K562 (cell line): ENCODE results near the gene CD151. TPM values are rescaled to one million over a fixed set of nuclear protein-coding genes. Genes with fewer than 3 reads are reported as not detected.

Experiments used
- BCL6 ChIP-seq: fragments of 250-450 bp; sonication (Bioruptor Pico); IDR thresholded peaks from 2 replicates; pipeline ENCODE4 v1.4.0; 2020
- CGGBP1 ChIP-seq: fragments of 250-450 bp; sonication (Bioruptor Pico); IDR thresholded peaks from 2 replicates; pipeline ENCODE4 v1.9.0; 2021; ENCODE audit warnings: mild to moderate bottlenecking
- CLOCK ChIP-seq: fragments of 250-450 bp; sonication (Bioruptor Pico); IDR thresholded peaks from 2 replicates; pipeline ENCODE4 v1.4.0; 2020; ENCODE audit warnings: mild to moderate bottlenecking, moderate library complexity, borderline replicate concordance
- DDX20 ChIP-seq: fragments of 450-650 bp; IDR thresholded peaks from 2 replicates; pipeline ENCODE4 v1.6.1; 2016; ENCODE audit warnings: missing genetic modification characterization, low read depth, mild to moderate bottlenecking, missing compliant biosample characterization, moderate library complexity
- ETV6 ChIP-seq, 3 experiments: fragments of 150-350 bp in 1 of 3; sonication (generic) in 1 of 3; formaldehyde crosslinking in 1 of 3; IDR thresholded peaks; 2 replicates each; pipeline versions ENCODE4 v1.6.1 to v1.8.0; 2014 to 2022; ENCODE audit warnings: borderline replicate concordance in 2 of 3, low read depth in 2 of 3, antibody characterized with exemption in 1 of 3, low read length in 1 of 3, mild to moderate bottlenecking in 1 of 3, missing genetic modification reagents in 1 of 3
- FIP1L1 ChIP-seq: fragments of 200-400 bp; formaldehyde crosslinking; IDR thresholded peaks from 2 replicates; pipeline ENCODE4 v1.6.1; 2018; ENCODE audit warnings: mild to moderate bottlenecking, low read depth, low read length; ENCODE audit not compliant: poor library complexity, severe bottlenecking
- HDAC1 ChIP-seq, 2 experiments: fragments of 450-650 bp; IDR thresholded peaks; 2 replicates each; pipeline ENCODE4 v1.6.1; 2016 to 2017; ENCODE audit warnings: inconsistent platforms in 1 of 2, mild to moderate bottlenecking in 1 of 2, moderate library complexity in 1 of 2
- HOXB6 ChIP-seq: fragments of 250-450 bp; sonication (Bioruptor Pico); IDR thresholded peaks from 2 replicates; pipeline ENCODE4 v1.5.1; 2022; ENCODE audit warnings: mild to moderate bottlenecking, borderline replicate concordance
- KDM1A ChIP-seq, 2 experiments: fragments of 450-650 bp; IDR thresholded peaks; 2 replicates each; pipeline ENCODE4 v1.6.1; 2016; ENCODE audit warnings: mild to moderate bottlenecking in 2 of 2
- KDM5B ChIP-seq: fragments of 200-600 bp; sonication (generic); IDR thresholded peaks from 2 replicates; pipeline ENCODE4 v1.6.1; 2012; ENCODE audit warnings: low read depth, mild to moderate bottlenecking, moderate library complexity, low read length, control low read depth, inconsistent platforms; ENCODE audit not compliant: insufficient replicate concordance
- KLF1 ChIP-seq: fragments of 450-650 bp; IDR thresholded peaks from 2 replicates; pipeline ENCODE4 v1.6.1; 2016; ENCODE audit warnings: missing genetic modification characterization, missing compliant biosample characterization
- L3MBTL2 ChIP-seq: fragments of 450-650 bp; IDR thresholded peaks from 2 replicates; pipeline ENCODE4 v1.6.1; 2016; ENCODE audit warnings: mild to moderate bottlenecking, moderate library complexity
- MLLT1 ChIP-seq, 2 experiments: fragments of 450-650 bp; IDR thresholded peaks; 2 replicates each; pipeline ENCODE4 v1.6.1; 2016
- PHB ChIP-seq: fragments of 250-450 bp; sonication (Bioruptor Pico); IDR thresholded peaks from 2 replicates; pipeline ENCODE4 v1.5.0; 2021
- PRMT5 ChIP-seq: sonication (generic); formaldehyde crosslinking; IDR thresholded peaks from 2 replicates; pipeline ENCODE4 v1.5.0; 2020; ENCODE audit warnings: missing genetic modification reagents
- SMAD1 ChIP-seq: fragments of 150-350 bp; IDR thresholded peaks from 2 replicates; pipeline ENCODE4 v1.6.1; 2014; ENCODE audit warnings: low read length, low read depth; ENCODE audit not compliant: partially characterized antibody
- ZBTB26 ChIP-seq: fragments of 450-650 bp; formaldehyde crosslinking; IDR thresholded peaks from 2 replicates; pipeline ENCODE4 v1.4.0; 2022; ENCODE audit warnings: missing genetic modification characterization
- ZBTB7A ChIP-seq: IDR thresholded peaks from 2 replicates; pipeline ENCODE4 v1.6.1; 2011; ENCODE audit warnings: low read depth, mild to moderate bottlenecking, low read length, moderate library complexity, borderline replicate concordance; ENCODE audit not compliant: control insufficient read depth
- polyA plus RNA-seq, 8 experiments: library from polyadenylated mRNA; depleted of rRNA in 4 of 8; stranded (reverse) in 5 of 8; unstranded in 3 of 8; fragments of >200 nt; fragmentation: Nextera tagmentation in 2 of 8; fragmentation: Illumina TruSeq in 1 of 8; extraction: Ambion mirVana in 2 of 8; extraction: Trizol in 1 of 8; gene quantifications; 2 replicates each; pipeline versions ENCODE4 v1.2.1 to v1.2.3, GENCODE V29; 2011 to 2014; ENCODE audit warnings: inconsistent platforms in 1 of 8, missing spikeins in 1 of 8
- total RNA-seq, 7 experiments: library from RNA; depleted of rRNA in 6 of 7; stranded (reverse); fragments of >200 nt in 6 of 7; fragmentation: Illumina TruSeq in 2 of 7; extraction: Trizol in 2 of 7; gene quantifications; 2 replicates each; pipeline versions ENCODE4 v1.2.1 to v1.2.3, GENCODE V29; 2011 to 2021; ENCODE audit warnings: low replicate concordance in 1 of 7

Gene CD151
- total and polyA plus RNA-seq, 9 of the 15 experiments (the other 6 are each of a cell fraction or from before 2014, with no cell fraction given), result 2.3 to 187 (median 140) TPM

GRCh38 chr11:843818-844692 lies 11.3 kb downstream of the CD151 start (continued):
- TF ChIP-seq ZBTB26 (CRISPR knock-in tag), result no peak
- no peak for TF ChIP-seq KDM5B
- TF ChIP-seq CGGBP1, result no peak
- no peak for TF ChIP-seq FIP1L1
- TF ChIP-seq CLOCK (CRISPR knock-in tag), result no peak
- TF ChIP-seq HDAC1 (IDR thresholded peaks at IDR 0.05), result peak in 1 of 2 experiments; percentile 40; a peak in 1 of 4 replicates
- no peak for TF ChIP-seq DDX20 (tag)
- TF ChIP-seq KDM1A (IDR thresholded peaks at IDR 0.05), result no peak
- TF ChIP-seq ETV6 (IDR thresholded peaks at IDR 0.05; ENCODE audit: borderline replicate concordance in 1 of 2, low read depth in 2 of 2, low read length in 1 of 2), result no peak
- no peak for TF ChIP-seq ETV6 (CRISPR knock-in tag; IDR thresholded peaks at IDR 0.05; ENCODE audit: borderline replicate concordance)
- no peak for TF ChIP-seq PHB
- TF ChIP-seq BCL6 (CRISPR knock-in tag), result no peak
- TF ChIP-seq L3MBTL2, result peak; percentile 67
- no peak for TF ChIP-seq HOXB6 (CRISPR knock-in tag)
- TF ChIP-seq SMAD1, result no peak
- TF ChIP-seq PRMT5 (CRISPR knock-in tag), result no peak
- TF ChIP-seq ZBTB7A, result peak; percentile 34; the same call in 1 of the 2 replicates
- TF ChIP-seq KLF1 (tag), result no peak
- no peak for TF ChIP-seq MLLT1 (IDR thresholded peaks at IDR 0.05)
